ENCODE data around the gene TFDP2.

DNA sequence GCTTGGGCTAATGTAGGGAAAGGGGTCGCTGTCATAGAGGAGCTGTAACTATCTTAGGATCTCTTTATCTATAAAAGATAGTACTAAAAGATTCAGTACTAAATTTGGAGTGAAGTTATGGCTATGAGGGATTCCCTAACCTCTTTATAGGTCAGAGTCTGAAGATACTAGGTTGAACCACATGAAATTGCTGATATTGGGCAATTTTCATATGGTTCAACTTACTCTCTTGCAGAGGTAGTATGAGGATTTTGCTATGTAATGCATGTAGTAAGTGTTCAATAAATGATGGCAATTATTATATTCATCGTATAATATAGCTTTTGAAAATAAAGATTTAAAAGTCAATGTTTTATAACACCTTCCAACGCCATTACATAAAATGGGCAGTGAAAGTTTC, 1.9 kb upstream of the TFDP2 start:
- TF ChIP-seq MTA2 (IDR thresholded peaks at IDR 0.05; ENCODE audit: low read depth) = no peak
- TF ChIP-seq, protein P1, sequence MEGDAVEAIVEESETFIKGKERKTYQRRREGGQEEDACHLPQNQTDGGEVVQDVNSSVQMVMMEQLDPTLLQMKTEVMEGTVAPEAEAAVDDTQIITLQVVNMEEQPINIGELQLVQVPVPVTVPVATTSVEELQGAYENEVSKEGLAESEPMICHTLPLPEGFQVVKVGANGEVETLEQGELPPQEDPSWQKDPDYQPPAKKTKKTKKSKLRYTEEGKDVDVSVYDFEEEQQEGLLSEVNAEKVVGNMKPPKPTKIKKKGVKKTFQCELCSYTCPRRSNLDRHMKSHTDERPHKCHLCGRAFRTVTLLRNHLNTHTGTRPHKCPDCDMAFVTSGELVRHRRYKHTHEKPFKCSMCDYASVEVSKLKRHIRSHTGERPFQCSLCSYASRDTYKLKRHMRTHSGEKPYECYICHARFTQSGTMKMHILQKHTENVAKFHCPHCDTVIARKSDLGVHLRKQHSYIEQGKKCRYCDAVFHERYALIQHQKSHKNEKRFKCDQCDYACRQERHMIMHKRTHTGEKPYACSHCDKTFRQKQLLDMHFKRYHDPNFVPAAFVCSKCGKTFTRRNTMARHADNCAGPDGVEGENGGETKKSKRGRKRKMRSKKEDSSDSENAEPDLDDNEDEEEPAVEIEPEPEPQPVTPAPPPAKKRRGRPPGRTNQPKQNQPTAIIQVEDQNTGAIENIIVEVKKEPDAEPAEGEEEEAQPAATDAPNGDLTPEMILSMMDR (IDR thresholded peaks at IDR 0.05 in 2 of 3, conservative IDR thresholded peaks at IDR 0.05 in 1 of 3; ENCODE audit: insufficient read depth in 2 of 3, low read depth in 1 of 3, low read length in 3 of 3) = no peak
- TF ChIP-seq, protein P2, sequence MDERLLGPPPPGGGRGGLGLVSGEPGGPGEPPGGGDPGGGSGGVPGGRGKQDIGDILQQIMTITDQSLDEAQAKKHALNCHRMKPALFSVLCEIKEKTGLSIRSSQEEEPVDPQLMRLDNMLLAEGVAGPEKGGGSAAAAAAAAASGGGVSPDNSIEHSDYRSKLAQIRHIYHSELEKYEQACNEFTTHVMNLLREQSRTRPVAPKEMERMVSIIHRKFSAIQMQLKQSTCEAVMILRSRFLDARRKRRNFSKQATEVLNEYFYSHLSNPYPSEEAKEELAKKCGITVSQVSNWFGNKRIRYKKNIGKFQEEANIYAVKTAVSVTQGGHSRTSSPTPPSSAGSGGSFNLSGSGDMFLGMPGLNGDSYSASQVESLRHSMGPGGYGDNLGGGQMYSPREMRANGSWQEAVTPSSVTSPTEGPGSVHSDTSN (CRISPR knock-in tag; IDR thresholded peaks at IDR 0.05; ENCODE audit: low read depth) = no peak
- TF ChIP-seq, protein P2 (tag; conservative IDR thresholded peaks at IDR 0.05; ENCODE audit: low read depth) = no peak

All from K562 (cell line).